Testis (tissue), 3 donors: ENCODE data around the gene AMBRA1. TPM values are rescaled to one million over a fixed set of nuclear protein-coding genes. Genes with fewer than 3 reads are reported as not detected.

Experiments used
- DNase-seq: peaks from one replicate; pipeline ENCODE4 v3.0.0-alpha.2; 2019
- H3K27ac ChIP-seq, 2 donors: fragments of 200-600 bp; sonication (generic); one replicate each; pipeline ENCODE4 v1.5.1; 2019
- H3K27me3 ChIP-seq: fragments of 200-600 bp; sonication (generic); one replicate; pipeline ENCODE4 v1.5.1; 2019
- H3K36me3 ChIP-seq: fragments of 200-600 bp; sonication (generic); one replicate; pipeline ENCODE4 v1.5.1; 2017; ENCODE audit warnings: low read depth; ENCODE audit errors: missing control alignments
- H3K4me1 ChIP-seq: fragments of 200-600 bp; sonication (generic); one replicate; pipeline ENCODE4 v1.5.1; 2019
- H3K4me3 ChIP-seq, 2 donors: fragments of 200-600 bp; sonication (generic); one replicate each; pipeline ENCODE4 v1.5.1; 2017 to 2019
- H3K9me3 ChIP-seq: fragments of 200-600 bp; sonication (generic); one replicate; pipeline ENCODE4 v1.5.1; 2017
- CTCF ChIP-seq, 3 experiments: fragments of 450-650 bp in 2 of 3; fragments of 200-600 bp in 1 of 3; sonication (generic) in 1 of 3; IDR thresholded peaks; one replicate each; pipeline ENCODE4 v1.5.1; 2016 to 2019; ENCODE audit warnings: antibody characterized with exemption in 3 of 3, mild to moderate bottlenecking in 2 of 3, moderate library complexity in 1 of 3
- POLR2A ChIP-seq: fragments of 450-650 bp; IDR thresholded peaks from one replicate; pipeline ENCODE4 v1.6.1; 2017; ENCODE audit warnings: antibody characterized with exemption, mild to moderate bottlenecking, moderate library complexity
- WGBS, 2 donors: methylation state at CpG; one replicate each; pipeline ENCODE4 v1.1.5; 2018; 5-methylcytosine and 5-hydroxymethylcytosine counted together
- intact Hi-C: fragments of 100-400 bp; cut with DNase I; formaldehyde crosslinking; loops from one replicate; pipeline ENCODE4 v1.15.1; 2023; ENCODE audit warnings: low total_unique reads
- polyA plus RNA-seq: library from polyadenylated mRNA; stranded (reverse); fragments of 350-450 nt; fragmentation: Illumina TruSeq; extraction: RNeasy Lipid Tissue Mini Kit (QIAGEN cat#74804); gene quantifications from one replicate; pipeline ENCODE4 v1.2.3, GENCODE V29; 2014; ENCODE audit warnings: low read depth, low replicate concordance; ENCODE audit not compliant: insufficient read depth
- total RNA-seq, 2 donors: library from RNA; depleted of rRNA; stranded (reverse); fragments of >200 nt; gene quantifications; one replicate each; pipeline ENCODE4 v1.2.3, GENCODE V29; 2016

AMBRA1 gene
- total and polyA plus RNA-seq, 3 donors from 2014 or later = 28.0 to 68.3 (median 55.6) TPM

GRCh38 chr11:46445920-46446771 lies 147.7 kb downstream of the AMBRA1 start:
- intact Hi-C loops = no loop called here
- Histone ChIP-seq H3K4me1 (peaks cover 16% of the 10 kb centered on the region), H3K27me3 (no peaks in the 10 kb centered on the region), H3K36me3 (no peaks in the 10 kb centered on the region), H3K4me3 (no peak overlapping the region), H3K27ac (no peak overlapping the region), H3K9me3 (no peaks in the 10 kb centered on the region)
- DNase-seq = no peak
- TF ChIP-seq CTCF (IDR thresholded peaks at IDR 0.05) (no peak), POLR2A (no peak)
- 42 to 45% methylated on average over 4 of the region's 4 CpGs for WGBS, 2 donors

GRCh38 chr11:46445192-46445919 lies 148.5 kb downstream of the AMBRA1 start:
- Histone ChIP-seq H3K27me3 (no peaks in the 10 kb centered on the region), H3K9me3 (no peaks in the 10 kb centered on the region), H3K27ac (no peak overlapping the region), H3K4me1 (peaks cover 16% of the 10 kb centered on the region), H3K4me3 (no peak overlapping the region), H3K36me3 (no peaks in the 10 kb centered on the region)
- intact Hi-C loops = no loop called here
- DNase-seq = no peak
- no peak for TF ChIP-seq POLR2A
- no peak for TF ChIP-seq CTCF (IDR thresholded peaks at IDR 0.05)
- WGBS, 2 donors = 42 to 58% methylated on average over 4 of the region's 4 CpGs

- H3K36me3 ChIP-seq = no peaks in the 10 kb centered on the region
- intact Hi-C loops = no loop called here
- no peak for TF ChIP-seq POLR2A
- no peak for TF ChIP-seq CTCF (IDR thresholded peaks at IDR 0.05)
- H3K27me3 ChIP-seq = no peaks in the 10 kb centered on the region
- no peak for DNase-seq
- no peaks in the 10 kb centered on the region for H3K9me3 ChIP-seq
- H3K27ac ChIP-seq = no peak overlapping the region
- H3K4me1 ChIP-seq = peaks cover 16% of the 10 kb centered on the region
- H3K4me3 ChIP-seq = no peak overlapping the region
These were observed 149.5 kb downstream of the AMBRA1 start for GRCh38 chr11:46444305-46444704.

GRCh38 chr11:46438211-46438610 lies 155.6 kb downstream of the AMBRA1 start:
- intact Hi-C loops = no loop called here
- TF ChIP-seq CTCF (IDR thresholded peaks at IDR 0.05) (no peak), POLR2A (no peak)
- H3K27ac ChIP-seq = no peak overlapping the region

More at GRCh38 chr11:46438211-46438610, 155.6 kb downstream of the AMBRA1 start:
- WGBS, 2 donors = 53 to 62% methylated on average over 4 of the region's 4 CpGs
- Histone ChIP-seq H3K4me3 (no peak overlapping the region), H3K9me3 (no peaks in the 10 kb centered on the region), H3K4me1 (no peaks in the 10 kb centered on the region), H3K36me3 (no peaks in the 10 kb centered on the region), H3K27me3 (no peaks in the 10 kb centered on the region)
- DNase-seq = no peak
